H9 (cell line): Measurements from ENCODE around the gene SPAG7. TPM values are rescaled to one million over a fixed set of nuclear protein-coding genes. Genes with fewer than 3 reads are reported as not detected.

Source experiments
- DNase-seq: peaks from one replicate; pipeline ENCODE4 v3.0.0-alpha.2; 2017
- H2AFZ ChIP-seq: one replicate; pipeline ENCODE4 v1.6.1; 2013; ENCODE audit warnings: mild to moderate bottlenecking, low read length, control low read depth, moderate library complexity
- H2AK5ac ChIP-seq: 2 replicates; pipeline ENCODE4 v1.6.1; 2013; ENCODE audit warnings: low read length, control low read depth, mixed read lengths; ENCODE audit not compliant: insufficient read length
- H2BK120ac ChIP-seq: one replicate; pipeline ENCODE4 v1.6.1; 2013; ENCODE audit warnings: low read depth, mild to moderate bottlenecking, low read length, control low read depth, inconsistent platforms; ENCODE audit not compliant: poor library complexity, severe bottlenecking
- H2BK12ac ChIP-seq: 2 replicates; pipeline ENCODE4 v1.6.1; 2013; ENCODE audit warnings: low read length, control low read depth, mixed read lengths, low read depth; ENCODE audit not compliant: insufficient read length
- H2BK15ac ChIP-seq: 2 replicates; pipeline ENCODE4 v1.6.1; 2013; ENCODE audit warnings: low read depth, low read length, control low read depth
- H2BK20ac ChIP-seq: one replicate; pipeline ENCODE4 v1.6.1; 2013; ENCODE audit warnings: low read depth, mild to moderate bottlenecking, low read length, control low read depth, inconsistent platforms; ENCODE audit not compliant: poor library complexity, severe bottlenecking
- H2BK5ac ChIP-seq: 2 replicates; pipeline ENCODE4 v1.6.1; 2013; ENCODE audit warnings: low read length, control low read depth, mixed read lengths; ENCODE audit not compliant: insufficient read length
- H3K14ac ChIP-seq: 2 replicates; pipeline ENCODE4 v1.6.1; 2013; ENCODE audit warnings: low read length, control low read depth; ENCODE audit not compliant: insufficient read depth
- H3K18ac ChIP-seq: 2 replicates; pipeline ENCODE4 v1.6.1; 2013; ENCODE audit warnings: low read depth, mild to moderate bottlenecking, mixed read lengths, low read length, control low read depth; ENCODE audit not compliant: insufficient read length
- H3K23ac ChIP-seq: 2 replicates; pipeline ENCODE4 v1.6.1; 2013; ENCODE audit warnings: low read length, control low read depth, mixed read lengths, low read depth; ENCODE audit not compliant: insufficient read length
- H3K23me2 ChIP-seq: 2 replicates; pipeline ENCODE4 v1.6.1; 2013; ENCODE audit warnings: low read depth, mild to moderate bottlenecking, mixed read lengths, low read length, control low read depth; ENCODE audit not compliant: insufficient read length, poor library complexity, severe bottlenecking
- H3K27ac ChIP-seq: 2 replicates; pipeline ENCODE4 v1.5.1; 2013; ENCODE audit warnings: low read length, control low read depth, mixed read lengths, low read depth; ENCODE audit not compliant: insufficient read length
- H3K27me3 ChIP-seq: 2 replicates; pipeline ENCODE4 v1.6.1; 2013; ENCODE audit warnings: low read length, control low read depth, inconsistent platforms; ENCODE audit not compliant: insufficient read depth
- H3K4ac ChIP-seq: 2 replicates; pipeline ENCODE4 v1.6.1; 2013; ENCODE audit warnings: low read depth, mild to moderate bottlenecking, control low read depth, inconsistent platforms, low read length, moderate library complexity
- H3K4me1 ChIP-seq: 2 replicates; pipeline ENCODE4 v1.6.1; 2013; ENCODE audit warnings: low read length, control low read depth, inconsistent platforms; ENCODE audit not compliant: insufficient read depth
- H3K4me2 ChIP-seq: 2 replicates; pipeline ENCODE4 v1.6.1; 2013; ENCODE audit warnings: low read length, control low read depth, mixed read lengths; ENCODE audit not compliant: insufficient read length, insufficient read depth
- H3K56ac ChIP-seq: 2 replicates; pipeline ENCODE4 v1.6.1; 2013; ENCODE audit warnings: low read depth, mild to moderate bottlenecking, mixed read lengths, low read length, control low read depth; ENCODE audit not compliant: insufficient read length
- H3K79me1 ChIP-seq: 2 replicates; pipeline ENCODE4 v1.6.1; 2013; ENCODE audit warnings: low read depth, mild to moderate bottlenecking, moderate library complexity, low read length, control low read depth, inconsistent platforms; ENCODE audit not compliant: insufficient read depth, poor library complexity, severe bottlenecking
- H3K79me2 ChIP-seq: 2 replicates; pipeline ENCODE4 v1.6.1; 2013; ENCODE audit warnings: low read length, control low read depth, inconsistent platforms; ENCODE audit not compliant: insufficient read depth
- H3K9ac ChIP-seq: 2 replicates; pipeline ENCODE4 v1.6.1; 2013; ENCODE audit warnings: low read length, control low read depth, mixed read lengths; ENCODE audit not compliant: insufficient read length; ENCODE audit errors: extremely low read depth
- H3K9me3 ChIP-seq: one replicate; pipeline ENCODE4 v1.6.1; 2013; ENCODE audit warnings: low read depth, low read length, inconsistent platforms; ENCODE audit not compliant: control insufficient read depth
- H3T11ph ChIP-seq: one replicate; pipeline ENCODE4 v1.6.1; 2013; ENCODE audit warnings: mild to moderate bottlenecking, low read length, control low read depth, inconsistent platforms
- H4K20me1 ChIP-seq: one replicate; pipeline ENCODE4 v1.6.1; 2013; ENCODE audit not compliant: control insufficient read depth, insufficient read length, insufficient read depth
- H4K5ac ChIP-seq: 2 replicates; pipeline ENCODE4 v1.6.1; 2013; ENCODE audit warnings: low read depth, mild to moderate bottlenecking, mixed read lengths, low read length, control low read depth; ENCODE audit not compliant: insufficient read length
- H4K8ac ChIP-seq: replicated peaks from 2 replicates; pipeline ENCODE4 v1.6.1; 2013; ENCODE audit warnings: low read length, control low read depth, mixed read lengths, low read depth; ENCODE audit not compliant: insufficient read length
- H4K91ac ChIP-seq: 2 replicates; pipeline ENCODE4 v1.6.1; 2013; ENCODE audit warnings: low read depth, mild to moderate bottlenecking, moderate library complexity, mixed read lengths, low read length, control low read depth; ENCODE audit not compliant: insufficient read length
- H3K27ac Mint-ChIP-seq, 3 experiments: 2 replicates in 2 of 3; 3 replicates in 1 of 3; pipeline ENCODE4 v1.8.0; 2020 to 2021; ENCODE audit warnings: mixed read lengths in 3 of 3, mild to moderate bottlenecking in 1 of 3, moderate library complexity in 1 of 3
- H3K27me3 Mint-ChIP-seq: 2 replicates; pipeline ENCODE4 v1.8.0; 2021; ENCODE audit warnings: low read depth, mild to moderate bottlenecking, moderate library complexity, mixed read lengths
- H3K36me3 Mint-ChIP-seq, 3 experiments: 2 replicates in 2 of 3; 3 replicates in 1 of 3; pipeline ENCODE4 v1.8.0; 2020 to 2021; ENCODE audit warnings: low read depth in 3 of 3, mixed read lengths in 3 of 3; ENCODE audit not compliant: insufficient read depth in 1 of 3
- H3K4me1 Mint-ChIP-seq, 2 experiments: 2 replicates each; pipeline ENCODE4 v1.8.0; 2020; ENCODE audit warnings: mixed read lengths in 2 of 2
- H3K4me3 Mint-ChIP-seq, 2 experiments: 2 replicates in 1 of 2; 3 replicates in 1 of 2; pipeline ENCODE4 v1.8.0; 2020 to 2021; ENCODE audit warnings: mild to moderate bottlenecking in 2 of 2, mixed read lengths in 2 of 2, moderate library complexity in 1 of 2
- H3K9me3 Mint-ChIP-seq, 2 experiments: 2 replicates in 1 of 2; 3 replicates in 1 of 2; pipeline ENCODE4 v1.8.0; 2020; ENCODE audit warnings: mild to moderate bottlenecking in 2 of 2, mixed read lengths in 2 of 2, moderate library complexity in 1 of 2
- CTCF ChIP-seq: fragments of 200-600 bp; sonication (generic); conservative IDR thresholded peaks from 3 replicates; pipeline ENCODE4 v1.8.0; 2021; ENCODE audit warnings: antibody characterized with exemption, mild to moderate bottlenecking
- WGBS: extraction: QIAGEN DNeasy Blood & Tissue Kit; methylation state at CpG from one replicate; pipeline ENCODE4 v1.1.7; 2013; ENCODE audit warnings: missing lambda C conversion rate, low lambda C conversion rate, mixed read lengths; ENCODE audit not compliant: insufficient read length; ENCODE audit errors: extremely low coverage; 5-methylcytosine and 5-hydroxymethylcytosine counted together
- total RNA-seq: library from RNA; stranded (reverse); gene quantifications from 2 replicates; pipeline ENCODE4 v1.2.1, GENCODE V29; 2021

The SPAG7 gene
- total RNA-seq, 1 experiment from 2014 or later: 102 TPM

GRCh38 chr17:4960279-4960922 lies 7.2 kb downstream of the SPAG7 start:
- Histone ChIP-seq H3T11ph (no peak overlapping the region), H3K4me1 (peaks cover 3% of the 10 kb centered on the region; the same call in 1 of the 2 replicates), H2BK20ac (no peak overlapping the region), H3K4ac (no peak overlapping the region), H2AK5ac (no peak overlapping the region), H3K27me3 (no peaks in the 10 kb centered on the region), H4K8ac (no peak overlapping the region), H3K18ac (no peak overlapping the region), H3K4me2 (no peak overlapping the region), H3K9me3 (no peaks in the 10 kb centered on the region), H2BK120ac (no peak overlapping the region), H3K14ac (no peak overlapping the region), H3K27ac (no peak overlapping the region), H2AFZ (no peak overlapping the region), H3K79me2 (no peaks in the 10 kb centered on the region; the same call in 1 of the 2 replicates), H2BK12ac (no peak overlapping the region), H4K20me1 (no peaks in the 10 kb centered on the region), H4K5ac (no peak overlapping the region), H3K79me1 (peaks cover 2% of the 10 kb centered on the region), H2BK5ac (no peak overlapping the region), H3K23me2 (no peaks in the 10 kb centered on the region), H3K23ac (no peak overlapping the region), H2BK15ac (no peak overlapping the region), H3K56ac (no peak overlapping the region), H4K91ac (no peak overlapping the region), H3K9ac (no peak overlapping the region)
- peaks cover 17 to 18% of the 10 kb centered on the region in 2 experiments for H3K4me1 Mint-ChIP-seq
- no CpG with 5 or more reads among the region's 9 CpGs for WGBS
- H3K36me3 Mint-ChIP-seq: peaks cover 16 to 39% (median 32%) of the 10 kb centered on the region in 3 experiments
- no peak for DNase-seq
- H3K9me3 Mint-ChIP-seq: peaks cover 5 to 12% of the 10 kb centered on the region in 2 experiments; a peak in 4 of 5 replicates
- H3K27ac Mint-ChIP-seq: peak overlapping the region in 1 of 3 experiments; percentile 18; a peak in 3 of 7 replicates
- H3K27me3 Mint-ChIP-seq: no peaks in the 10 kb centered on the region; the same call in 1 of the 2 replicates
- 0 out of 5 replicates have a peak overlapping the region, but pooled peaks of 1 of the 2 experiments have one; percentile 5 for H3K4me3 Mint-ChIP-seq
- TF ChIP-seq CTCF: no peak
